HepG2 (cell line): Measurements from ENCODE around the gene CAMTA1. TPM values are rescaled to one million over a fixed set of nuclear protein-coding genes. Genes with fewer than 3 reads are reported as not detected.

Experiments used
- ATAC-seq: fragments of 200-7000 bp; cut with Tn5 transposase; 3 replicates; pipeline ENCODE4 v1.9.1; 2020; ENCODE audit warnings: mild to moderate bottlenecking, moderate library complexity
- BruUV-seq: library from RNA; stranded (reverse); fragments of 400-500 nt; replicated peaks from 2 replicates; lab custom pipeline; 2021; lab: Mats Ljungman, UMichigan
- CTCF ChIA-PET: fragments of 300-600 bp; formaldehyde crosslinking; extraction: SDS; loops from one replicate; lab custom pipeline; 2021; ENCODE audit warnings: low total read pairs, inconsistent platforms, low intra/inter-chr PET ratio; lab: Yijun Ruan, JAX
- POLR2A ChIA-PET: fragments of 350-600 bp; sonication (Branson Sonifier 250); formaldehyde crosslinking; loops from one replicate; lab custom pipeline; 2020; ENCODE audit warnings: antibody characterized with exemption, inconsistent platforms; lab: Yijun Ruan, JAX
- DNase-seq: peaks from one replicate; pipeline ENCODE4 v3.0.0-alpha.2; 2015; ENCODE audit warnings: low spot score
- FAIRE-seq: peaks from 3 replicates; lab custom pipeline; 2011; peaks lifted over from hg19 to GRCh38; lab: Jason Lieb, UNC
- H2AFZ ChIP-seq: one replicate; pipeline ENCODE4 v1.6.1; 2011; ENCODE audit warnings: low read length, inconsistent platforms
- H3K27ac ChIP-seq: fragments of 300-600 bp; 3 replicates; pipeline ENCODE4 v1.8.0; 2011; ENCODE audit warnings: mixed run types, mild to moderate bottlenecking, mixed read lengths, low read length, inconsistent platforms; ENCODE audit not compliant: insufficient read depth; ENCODE audit errors: extremely low read length
- H3K27me3 ChIP-seq, 2 experiments: fragments of 200-600 bp in 1 of 2; 2 replicates in 1 of 2; 3 replicates in 1 of 2; pipeline versions ENCODE4 v1.6.0 to v1.8.0; 2011; ENCODE audit warnings: low read length in 2 of 2, mild to moderate bottlenecking in 2 of 2, moderate library complexity in 2 of 2, inconsistent platforms in 1 of 2; ENCODE audit not compliant: insufficient read depth in 2 of 2, control insufficient read depth in 1 of 2
- H3K36me3 ChIP-seq, 2 experiments: fragments of 200-600 bp in 1 of 2; replicated peaks in 1 of 2; 2 replicates in 1 of 2; 3 replicates in 1 of 2; pipeline versions ENCODE4 v1.5.1 to v1.8.0; 2011; ENCODE audit warnings: low read length in 2 of 2, inconsistent platforms in 1 of 2; ENCODE audit not compliant: insufficient read depth in 2 of 2, control insufficient read depth in 1 of 2
- H3K4me1 ChIP-seq: 2 replicates; pipeline ENCODE4 v1.5.1; 2012; ENCODE audit warnings: low read length, inconsistent platforms; ENCODE audit not compliant: insufficient read depth
- H3K4me2 ChIP-seq: 2 replicates; pipeline ENCODE4 v1.6.0; 2011; ENCODE audit warnings: low read depth, low read length, inconsistent platforms
- H3K4me3 ChIP-seq, 3 experiments: fragments of 200-600 bp in 1 of 3; sonication (generic), shearing (Covaris generic) in 1 of 3; replicated peaks in 1 of 3; 2 replicates each; pipeline ENCODE4 v1.5.1; 2011 to 2016; ENCODE audit warnings: low read length in 3 of 3, inconsistent platforms in 2 of 3, low read depth in 2 of 3, mild to moderate bottlenecking in 2 of 3, control low read depth in 1 of 3, mixed read lengths in 1 of 3; ENCODE audit not compliant: insufficient read depth in 1 of 3
- H3K79me2 ChIP-seq: one replicate; pipeline ENCODE4 v1.6.1; 2011; ENCODE audit warnings: low read length, inconsistent platforms; ENCODE audit not compliant: insufficient read depth
- H3K9ac ChIP-seq: 2 replicates; pipeline ENCODE4 v1.6.0; 2011; ENCODE audit warnings: mild to moderate bottlenecking, low read depth, low read length, inconsistent platforms; ENCODE audit not compliant: insufficient read depth
- H3K9me3 ChIP-seq: 2 replicates; pipeline ENCODE4 v1.5.1; 2012; ENCODE audit warnings: mild to moderate bottlenecking, low read length
- H4K20me1 ChIP-seq: 2 replicates; pipeline ENCODE4 v1.6.0; 2011; ENCODE audit warnings: inconsistent platforms, mild to moderate bottlenecking, low read length, moderate library complexity; ENCODE audit not compliant: insufficient read depth
- ATF7-NPFF ChIP-seq: sonication (generic); formaldehyde crosslinking; IDR thresholded peaks from 2 replicates; pipeline ENCODE4 v1.8.1; 2023; ENCODE audit warnings: mild to moderate bottlenecking, low read depth, missing genetic modification reagents, moderate library complexity
- HOXA5 ChIP-seq: sonication (generic); formaldehyde crosslinking; IDR thresholded peaks from 2 replicates; pipeline ENCODE4 v1.4.0; 2020; ENCODE audit warnings: missing genetic modification reagents
- MXD4 ChIP-seq: IDR thresholded peaks from 2 replicates; pipeline ENCODE4 v1.6.1; 2016; ENCODE audit warnings: mild to moderate bottlenecking, missing biosample characterization, missing genetic modification reagents
- ZBTB4 ChIP-seq: sonication (generic); formaldehyde crosslinking; IDR thresholded peaks from 2 replicates; pipeline ENCODE4 v1.4.0; 2020; ENCODE audit warnings: missing genetic modification reagents, mild to moderate bottlenecking, borderline replicate concordance
- ZNF788 ChIP-seq: sonication (generic); formaldehyde crosslinking; IDR thresholded peaks from 2 replicates; pipeline ENCODE4 v1.5.0; 2020; ENCODE audit warnings: mild to moderate bottlenecking, missing genetic modification reagents, borderline replicate concordance
- WGBS: methylation state at CpG from one replicate; pipeline ENCODE4 v1.1.6; 2017; ENCODE audit warnings: low lambda C conversion rate; 5-methylcytosine and 5-hydroxymethylcytosine counted together
- in situ Hi-C: cut with HindIII; loops from 2 replicates; pipeline ENCODE4 v1.10.0; 2017; ENCODE audit warnings: low pct_unique_long_range_greater_than_20kb; ENCODE audit not compliant: extremely low pct_ligation_motif_present
- intact Hi-C: fragments of 100-400 bp; cut with micrococcal nuclease; formaldehyde crosslinking; loops from one replicate; pipeline ENCODE4 v1.10.0; 2022; ENCODE audit not compliant: unreplicated experiment
- polyA plus RNA-seq, 8 experiments: library from polyadenylated mRNA; depleted of rRNA in 3 of 8; stranded (reverse) in 7 of 8; unstranded in 1 of 8; fragments of >200 nt; fragmentation: Illumina TruSeq in 4 of 8; extraction: Trizol in 4 of 8; gene quantifications; 2 replicates each; pipeline versions ENCODE4 v1.2.1 to v1.2.3, GENCODE V29; 2011 to 2016; ENCODE audit warnings: low read depth in 4 of 8, missing spikeins in 1 of 8, mixed read lengths in 1 of 8; ENCODE audit not compliant: insufficient read depth in 1 of 8
- total RNA-seq, 5 experiments: library from RNA; depleted of rRNA; stranded (reverse); fragments of >200 nt; fragmentation: Illumina TruSeq; extraction: Trizol; gene quantifications; 2 replicates each; pipeline ENCODE4 v1.2.3, GENCODE V29; 2016; ENCODE audit warnings: low read depth in 1 of 5

Gene CAMTA1
- total and polyA plus RNA-seq, 2 of the 13 experiments (the other 11 are each of a cell fraction or from before 2014, with no cell fraction given) = 25.0 to 36.4 TPM

DNA sequence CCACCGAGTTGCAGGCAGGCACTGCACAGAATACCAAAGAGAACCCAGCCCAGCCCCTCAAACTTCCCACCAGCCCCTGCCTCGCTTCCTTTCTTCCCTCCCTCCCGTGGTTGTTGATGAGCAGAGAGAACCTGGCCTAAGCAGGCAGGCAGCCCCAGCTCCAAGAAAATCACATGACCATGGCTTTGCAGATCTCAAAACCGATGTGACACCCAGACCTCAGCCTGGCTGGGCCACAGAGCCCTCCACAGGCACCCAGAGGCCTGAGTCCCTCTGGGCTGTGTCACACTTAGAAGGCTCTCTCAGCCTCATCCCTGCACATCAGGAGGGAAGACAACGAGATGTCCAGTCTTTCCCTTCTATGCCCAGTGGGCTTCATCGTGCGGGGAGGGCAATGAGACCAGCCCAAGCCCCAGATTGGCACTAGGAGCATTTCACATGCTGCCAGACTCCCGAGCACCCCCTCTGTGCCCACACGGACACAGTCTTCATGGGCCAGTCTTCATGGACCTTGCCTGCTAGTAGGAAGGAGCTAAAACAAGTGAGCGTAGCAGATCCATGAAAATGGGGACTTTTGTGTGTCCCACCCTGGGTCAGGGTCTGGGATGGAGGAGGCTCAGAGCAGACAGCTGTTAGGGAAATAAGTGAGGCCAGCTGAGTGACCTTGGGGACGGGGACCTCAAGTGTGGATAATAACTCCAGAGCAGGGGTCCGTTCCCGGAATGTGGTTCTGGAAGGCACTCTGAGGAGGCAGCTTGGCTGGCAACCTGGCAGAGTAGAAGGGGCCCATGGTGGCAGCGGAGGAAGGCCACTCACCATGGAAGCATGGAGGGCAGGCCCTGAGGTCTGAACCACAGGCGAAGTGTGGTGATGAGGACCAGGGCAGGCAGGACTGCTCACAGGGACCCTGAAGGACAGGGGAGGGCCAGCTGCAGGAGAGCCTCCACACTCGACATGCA lies 781.4 kb downstream of the CAMTA1 start:
- H3K4me2 ChIP-seq = no peak overlapping the region
- intact Hi-C loops = no loop called here
- no peaks in the 10 kb centered on the region for H3K9me3 ChIP-seq
- no peak for DNase-seq
- WGBS = 8% methylated on average over 10 of the region's 16 CpGs
- BruUV-seq = no TSS peak
- H2AFZ ChIP-seq = no peak overlapping the region
- no peak overlapping the region for H3K4me3 ChIP-seq
- ChIA-PET CTCF (no interaction called here), POLR2A (no interaction called here)
- no peaks in the 10 kb centered on the region for H3K4me1 ChIP-seq
- no peaks in the 10 kb centered on the region for H4K20me1 ChIP-seq
- H3K27me3 ChIP-seq = peaks cover 4 to 22% of the 10 kb centered on the region in 2 experiments; a peak in 4 of 5 replicates
- in situ Hi-C loops = no loop called here
- no peaks in the 10 kb centered on the region for H3K79me2 ChIP-seq
- no peak overlapping the region for H3K9ac ChIP-seq
- ATAC-seq = no peak
- H3K27ac ChIP-seq = no peak overlapping the region
- H3K36me3 ChIP-seq = no peaks in the 10 kb centered on the region
- TF ChIP-seq ZBTB4 (CRISPR knock-in tag) (no peak), ZNF788 (CRISPR knock-in tag) (no peak), ATF7-NPFF (CRISPR knock-in tag) (no peak), HOXA5 (CRISPR knock-in tag) (no peak), MXD4 (CRISPR knock-in tag) (no peak)
- FAIRE-seq = no peak
